ENCODE results near the gene PRR23B. TPM values are rescaled to one million over a fixed set of nuclear protein-coding genes. Genes with fewer than 3 reads are reported as not detected.

Gene PRR23B
- total RNA-seq = not detected in 2 replicates

DNA sequence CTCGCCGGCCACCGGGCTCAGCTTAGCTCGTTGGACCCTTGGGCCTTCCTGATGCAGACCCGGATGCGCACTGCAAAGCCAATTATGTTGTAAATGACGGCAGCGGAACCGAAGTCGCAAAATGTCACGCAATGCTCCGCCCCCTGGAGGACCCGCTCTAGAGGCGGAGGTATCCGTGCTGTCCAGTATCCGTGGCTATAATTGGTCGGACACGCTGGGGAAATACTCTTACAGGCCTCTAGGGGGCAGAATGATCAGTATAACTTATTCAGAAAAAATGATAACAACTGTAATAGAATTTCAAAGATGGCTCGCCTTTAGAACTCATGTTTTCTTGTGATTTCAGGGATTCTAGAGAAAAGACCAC lies at the start of gene PRR23B:
TSS of gene PRR23B (minus strand) at position 59 of the 367 bp plus-strand sequence. CDS start 265 bp downstream, outside the sequence.

DNA sequence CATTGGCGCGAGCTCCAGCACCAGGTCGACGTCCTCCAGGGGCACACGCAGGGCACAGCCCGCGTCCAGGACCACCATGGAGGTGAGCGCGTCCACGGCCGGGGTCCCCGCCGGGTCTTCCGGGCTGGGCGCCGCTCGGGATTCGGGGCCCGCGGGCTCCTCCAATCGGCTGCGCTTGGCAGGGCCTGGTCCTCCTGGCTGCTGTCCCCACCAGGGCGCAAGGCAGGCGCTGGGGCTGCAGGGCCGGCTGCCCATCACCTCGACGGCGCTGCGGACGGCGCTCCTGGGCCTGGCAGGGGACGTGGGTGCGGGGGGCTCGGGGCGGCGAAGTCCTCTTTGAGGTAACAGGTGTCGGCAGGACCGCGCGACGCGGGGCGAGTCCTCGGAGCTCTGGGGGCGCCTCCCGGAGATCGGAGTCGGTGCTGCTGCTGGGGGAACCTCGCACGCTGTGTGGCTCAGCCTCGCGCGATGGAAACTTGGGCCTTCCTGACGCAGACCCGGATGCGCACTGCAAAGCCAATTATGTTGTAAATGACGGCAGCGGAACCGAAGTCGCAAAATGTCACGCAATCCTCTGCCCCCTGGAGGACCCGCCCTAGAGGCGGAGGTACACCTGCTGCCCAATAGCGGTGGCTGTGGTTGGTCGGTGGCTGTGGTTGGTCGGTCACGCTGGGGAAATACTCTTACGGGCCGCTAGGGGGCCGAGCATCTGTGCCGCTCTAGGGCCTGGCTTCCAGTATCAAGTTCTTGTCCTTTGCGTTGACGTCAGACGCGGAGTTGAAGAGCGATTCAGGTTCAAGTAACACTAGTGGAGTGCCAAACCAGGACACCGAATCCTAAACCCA lies 23.9 kb upstream of the PRR23B start, which contains the start of gene PRR23C:
TSS of gene PRR23C (minus strand) at position 527 of the 845 bp plus-strand sequence. CDS start at position 255, 272 bp downstream.

DNA sequence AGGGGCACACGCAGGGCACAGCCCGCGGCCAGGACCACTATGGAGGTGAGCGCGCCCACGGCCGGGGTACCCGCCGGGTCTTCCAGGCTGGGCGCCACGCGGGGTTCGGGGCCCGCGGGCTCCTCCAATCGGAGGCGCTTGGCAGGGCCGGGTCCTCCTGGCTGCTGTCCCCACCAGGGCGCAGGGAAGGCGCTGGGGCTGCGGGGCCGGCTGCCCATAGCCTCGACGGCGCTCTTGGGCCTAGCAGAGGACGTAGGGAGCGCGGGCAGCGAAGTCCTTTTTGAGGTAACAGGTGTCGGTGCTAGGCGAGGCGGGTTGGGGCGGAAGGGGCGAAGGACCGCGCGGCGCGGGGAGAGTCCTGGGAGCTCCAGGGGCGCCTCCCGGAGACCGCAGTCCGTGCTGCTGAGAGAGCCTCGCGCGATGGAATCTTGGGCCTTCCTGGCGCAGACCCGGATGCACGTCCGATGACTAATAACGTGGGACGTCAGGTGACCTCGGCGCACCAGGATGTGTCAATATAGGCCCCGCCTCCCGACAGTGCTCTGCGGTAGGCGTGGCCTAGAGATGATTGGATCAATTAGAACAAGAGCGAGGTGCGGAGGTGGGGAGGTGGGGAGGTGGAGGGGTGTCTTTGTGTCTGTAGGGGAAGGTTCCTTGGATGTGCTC lies 14.5 kb downstream of the PRR23B start, which contains the start of gene PRR23A:
TSS of gene PRR23A (minus strand) at position 218 of the 666 bp plus-strand sequence. CDS start at position 218, 0 bp downstream.

Other genes with a start within 250 kb of the PRR23B start
- 9.4 and 12.8 TPM in 2 replicates for gene PIK3CB, start 186.0 kb downstream of the PRR23B start, total RNA-seq
- 0.19 and 0.28 TPM in 2 replicates for gene FOXL2, start 73.8 kb downstream of the PRR23B start, total RNA-seq
- gene FOXL2NB, start 73.7 kb downstream of the PRR23B start, total RNA-seq = 0.05 TPM in 1 of 2 replicates, not detected in the other
- not detected in 2 replicates for gene PRR23A, start 14.7 kb downstream of the PRR23B start, total RNA-seq
- gene PRR23C, start 24.0 kb upstream of the PRR23B start, total RNA-seq = not detected in 2 replicates

Data from airway epithelial cell (primary cell).